GM18909 (cell line): ENCODE data around the gene DSCAML1.

ENCODE experiments used
- ATAC-seq: cut with Tn5 transposase; IDR thresholded peaks from one replicate; pipeline ENCODE4 v1.9.1; 2021; ENCODE audit warnings: mild to moderate bottlenecking; ENCODE audit not compliant: unreplicated experiment, poor library complexity

DSCAML1 gene

GRCh38 chr11:117426297-117426685 is 370.7 kb downstream of the DSCAML1 start:
- ATAC-seq = no peak

- no peak for ATAC-seq
Observed at GRCh38 chr11:117425679-117426296, 371.2 kb downstream of the DSCAML1 start.

- ATAC-seq = no peak
Observed at GRCh38 chr11:117424781-117425180, 372.2 kb downstream of the DSCAML1 start.

- ATAC-seq = no peak
Observed at GRCh38 chr11:117423046-117423575, 373.9 kb downstream of the DSCAML1 start.

- no peak for ATAC-seq
Observed at GRCh38 chr11:117421476-117421875, 375.5 kb downstream of the DSCAML1 start.

DNA sequence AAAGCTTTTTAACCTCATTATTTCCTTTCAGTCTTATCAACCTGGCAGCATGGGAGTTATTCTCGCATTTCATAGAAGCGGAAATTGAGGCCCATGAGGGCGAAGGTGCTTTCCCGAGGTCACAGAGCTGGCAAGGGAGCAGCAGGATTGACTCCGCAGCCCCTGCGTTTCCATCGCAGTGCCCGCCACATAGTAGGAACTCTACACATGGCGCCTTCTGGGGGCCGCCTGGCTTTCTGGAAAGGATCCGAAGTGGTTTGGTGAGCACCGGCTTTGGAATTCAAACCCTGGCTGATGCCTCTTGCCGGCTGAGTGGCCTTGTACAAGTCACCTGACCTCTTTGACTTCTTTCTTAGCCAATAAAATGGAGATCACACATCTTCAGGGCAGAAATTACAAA is 376.0 kb downstream of the DSCAML1 start:
- no peak for ATAC-seq

- no peak for ATAC-seq
Observed at GRCh38 chr11:117420598-117420997, 376.4 kb downstream of the DSCAML1 start.

DNA sequence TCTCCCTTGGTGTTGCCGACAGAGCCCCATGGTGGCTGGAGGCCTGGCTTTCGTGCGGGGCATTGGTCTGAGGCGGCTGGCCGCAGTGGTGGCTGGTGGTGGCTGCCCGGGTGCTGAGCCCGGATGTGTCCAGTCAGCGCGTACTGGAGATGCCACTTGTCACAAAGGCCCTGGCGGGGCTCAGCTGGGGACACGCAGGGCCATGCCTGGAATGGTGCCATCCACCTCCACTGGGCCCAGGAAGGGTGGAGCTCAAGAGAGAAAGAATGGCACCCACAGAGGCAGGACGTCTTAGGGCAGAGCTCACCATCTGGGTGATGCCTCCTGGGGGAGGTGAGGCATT is 376.9 kb downstream of the DSCAML1 start:
- no peak for ATAC-seq

DNA sequence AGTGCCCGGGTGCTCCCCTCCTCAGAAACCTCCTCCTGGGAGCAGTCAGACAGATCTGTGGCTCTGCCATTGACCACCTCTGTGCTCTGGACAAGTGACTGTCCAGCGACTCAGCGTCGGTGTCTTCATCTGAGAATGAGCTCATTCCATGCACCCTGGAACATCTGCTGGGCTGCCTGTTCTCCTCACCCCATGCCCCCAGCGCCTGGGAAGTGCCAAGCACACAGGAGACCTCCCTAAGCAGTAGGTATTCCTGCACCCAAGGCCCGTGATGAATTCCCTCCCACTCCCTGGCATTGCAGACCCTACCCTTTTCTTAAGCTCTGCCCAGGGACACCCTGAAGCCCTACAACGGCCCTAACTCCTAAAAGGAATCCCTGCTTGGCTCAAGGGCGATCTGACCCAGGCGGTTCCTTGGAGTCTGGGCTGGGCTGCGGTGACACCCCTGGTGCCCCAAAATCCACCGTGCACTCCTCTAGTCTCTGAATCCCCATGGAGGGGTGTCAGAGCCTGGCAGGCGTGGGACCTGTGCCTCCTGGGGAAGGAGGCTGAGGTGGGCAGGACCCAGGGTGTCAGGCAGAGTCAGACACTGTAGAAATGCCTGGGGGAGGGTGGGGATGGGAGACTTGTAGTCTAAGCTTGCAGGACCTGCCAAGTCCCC is 377.4 kb downstream of the DSCAML1 start:
- ATAC-seq = no peak

GRCh38 chr11:117418737-117419481 is 378.1 kb downstream of the DSCAML1 start:
- ATAC-seq = no peak

- ATAC-seq = no peak
Observed at GRCh38 chr11:117417856-117418255, 379.2 kb downstream of the DSCAML1 start.

DNA sequence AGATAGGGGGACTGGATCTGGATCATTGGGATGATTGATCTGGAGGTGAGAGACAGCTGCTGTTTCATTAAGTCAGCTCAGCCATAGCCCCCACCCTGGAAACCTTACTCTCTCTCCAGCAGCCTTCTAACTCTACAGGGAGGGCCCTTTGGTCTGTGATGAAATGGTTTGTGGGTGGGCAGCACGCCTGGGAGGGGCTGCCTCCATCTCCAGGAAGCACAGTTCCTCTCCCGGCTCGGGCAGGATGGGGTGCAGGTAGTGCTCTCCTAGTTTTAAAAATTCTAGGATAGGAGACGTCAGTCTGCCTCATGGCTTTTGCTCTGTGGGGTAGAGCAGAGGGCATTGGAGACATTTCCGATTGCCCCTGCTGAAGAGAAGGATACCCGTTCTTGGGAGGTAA is 379.7 kb downstream of the DSCAML1 start:
- ATAC-seq = no peak

DNA sequence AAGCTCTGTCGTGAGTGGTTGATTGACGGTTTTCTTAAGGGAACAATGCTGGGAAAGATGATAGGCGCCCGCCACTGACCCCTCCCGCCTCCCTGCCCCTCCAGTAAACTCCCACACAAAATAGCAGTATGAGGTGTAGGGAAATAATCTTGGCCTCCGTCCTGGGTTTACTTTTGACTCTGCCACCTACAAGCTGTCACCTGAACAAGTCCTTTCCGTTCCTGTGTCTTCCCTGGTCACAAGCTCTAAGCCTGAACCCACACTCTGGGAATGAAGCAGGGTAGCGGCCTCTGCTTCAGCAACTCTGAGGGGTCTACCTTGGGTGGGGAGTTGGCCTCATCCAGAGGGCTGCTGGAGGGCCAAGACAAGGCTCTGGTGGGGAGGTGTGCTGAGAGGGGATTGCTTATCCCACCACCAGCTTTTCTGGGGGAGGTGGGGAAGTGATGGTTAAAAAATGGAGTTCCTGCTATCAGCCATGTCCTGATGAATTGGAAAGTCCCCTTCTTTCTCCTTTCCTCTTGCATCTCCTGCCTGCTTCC is 381.6 kb downstream of the DSCAML1 start:
- ATAC-seq = no peak

DNA sequence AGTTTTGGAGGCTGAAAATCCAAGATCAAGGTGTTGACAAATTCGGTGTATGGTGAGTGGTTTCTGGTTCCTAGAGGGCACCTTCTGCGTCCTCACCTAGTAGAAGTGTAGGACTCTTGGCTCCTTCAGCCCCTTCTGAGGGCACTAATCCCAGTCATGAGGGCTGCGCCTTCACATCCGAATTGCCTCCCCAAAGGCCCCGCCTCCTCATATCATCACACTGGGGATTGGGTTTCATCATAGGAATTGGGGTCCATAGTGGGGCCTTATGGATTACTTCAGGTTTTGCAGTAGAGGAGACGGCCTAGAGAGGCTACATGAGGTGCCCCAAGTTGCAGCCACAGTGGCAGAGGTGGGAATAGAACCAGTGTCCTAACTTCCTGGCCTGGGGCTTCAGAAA is 382.3 kb downstream of the DSCAML1 start:
- ATAC-seq = no peak

- ATAC-seq = no peak
Observed at GRCh38 chr11:117413616-117414015, 383.4 kb downstream of the DSCAML1 start.

DNA sequence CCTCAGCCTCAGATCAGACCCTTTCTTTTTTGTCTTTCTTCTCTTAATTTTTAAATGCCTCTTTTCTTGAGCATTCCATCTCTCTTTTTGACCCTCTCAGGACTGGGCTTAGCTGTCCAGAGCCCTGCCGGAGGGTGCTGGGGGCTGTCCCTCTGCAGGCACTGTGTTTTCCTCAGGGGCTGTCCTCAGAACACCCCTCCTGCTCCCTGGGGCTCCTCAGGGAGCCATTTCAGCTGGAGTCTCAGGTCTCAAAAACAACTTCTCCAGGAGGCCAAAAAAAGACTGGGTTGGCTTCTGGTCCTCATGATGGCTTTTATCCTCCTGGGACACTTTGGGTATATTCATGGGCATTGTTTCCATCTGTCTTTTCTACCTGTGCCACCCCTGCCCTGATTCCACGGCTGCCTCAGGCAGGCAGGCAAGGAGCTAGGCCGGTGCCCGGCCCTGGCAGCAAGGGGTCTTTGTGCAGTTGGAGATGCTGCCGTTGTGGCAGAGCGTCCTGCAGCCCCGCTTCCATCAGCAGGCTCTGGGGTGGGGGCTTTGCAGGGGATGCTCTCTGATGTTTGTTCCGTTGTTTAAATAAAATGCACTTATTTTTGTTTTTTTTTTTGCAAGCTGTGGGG is 384.3 kb downstream of the DSCAML1 start:
- ATAC-seq = no peak

GRCh38 chr11:117412176-117412575 is 384.8 kb downstream of the DSCAML1 start:
- ATAC-seq = no peak

DNA sequence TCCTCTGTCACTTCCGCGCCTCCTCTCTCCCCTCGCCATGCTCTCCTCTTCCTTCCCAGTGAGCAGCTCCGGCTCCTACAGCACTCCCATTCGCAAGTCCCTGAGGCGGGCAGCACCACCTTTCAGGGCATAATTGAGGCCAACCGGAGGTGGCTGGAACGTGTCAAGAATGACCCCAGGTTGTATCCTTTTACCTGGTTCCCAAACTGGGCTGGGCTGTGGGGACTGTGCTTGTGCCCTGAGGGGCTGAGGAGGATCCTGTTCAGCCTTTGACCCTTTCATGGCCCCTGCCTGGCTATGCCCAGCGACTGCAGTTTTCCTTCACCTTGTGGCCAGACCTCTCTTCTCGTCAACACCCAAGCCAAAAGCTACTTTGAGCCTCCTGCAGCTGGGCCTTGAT is 385.3 kb downstream of the DSCAML1 start:
- no peak for ATAC-seq

DNA sequence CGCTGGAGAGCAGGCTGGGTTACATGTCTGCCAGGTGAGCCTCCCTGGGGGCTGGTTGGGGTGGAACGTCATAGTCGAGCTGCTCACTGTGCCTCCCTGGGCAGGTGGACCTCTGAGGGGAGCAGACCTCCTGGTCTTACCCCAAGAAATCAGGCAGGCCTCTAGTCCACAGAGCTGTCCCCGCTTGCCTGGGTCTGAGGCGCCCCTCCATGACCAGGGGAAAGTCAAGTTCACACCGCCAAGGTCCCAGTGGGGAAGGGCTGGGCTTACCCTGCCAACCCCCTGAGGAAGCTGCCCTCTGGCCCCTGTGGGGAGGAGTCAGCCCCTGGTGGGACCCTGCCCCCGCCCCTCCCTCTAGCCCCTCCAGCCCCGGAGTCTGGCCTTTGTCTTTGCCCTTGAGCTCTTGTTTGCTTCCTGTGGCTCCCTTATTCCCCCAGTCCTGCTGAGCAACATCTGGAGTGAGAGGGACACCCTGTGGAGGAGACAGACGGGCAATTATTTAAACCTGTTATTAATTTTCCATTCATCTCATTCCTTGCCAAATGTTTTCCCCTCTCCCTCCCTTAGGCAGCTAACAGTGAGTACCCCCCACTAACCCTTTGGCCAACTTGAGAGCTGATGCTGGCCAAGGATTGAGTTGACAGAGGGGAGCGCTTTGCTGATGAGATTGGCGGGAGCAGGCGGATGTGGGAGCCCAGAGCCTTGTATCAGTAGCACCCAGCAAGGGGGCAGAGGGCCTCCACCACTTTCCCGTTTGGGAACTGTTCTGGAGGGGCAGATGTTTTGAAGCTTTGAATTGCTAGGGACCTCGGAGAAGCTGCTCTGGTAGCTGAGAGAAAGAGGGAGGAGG is 385.9 kb downstream of the DSCAML1 start:
- ATAC-seq = no peak

DNA sequence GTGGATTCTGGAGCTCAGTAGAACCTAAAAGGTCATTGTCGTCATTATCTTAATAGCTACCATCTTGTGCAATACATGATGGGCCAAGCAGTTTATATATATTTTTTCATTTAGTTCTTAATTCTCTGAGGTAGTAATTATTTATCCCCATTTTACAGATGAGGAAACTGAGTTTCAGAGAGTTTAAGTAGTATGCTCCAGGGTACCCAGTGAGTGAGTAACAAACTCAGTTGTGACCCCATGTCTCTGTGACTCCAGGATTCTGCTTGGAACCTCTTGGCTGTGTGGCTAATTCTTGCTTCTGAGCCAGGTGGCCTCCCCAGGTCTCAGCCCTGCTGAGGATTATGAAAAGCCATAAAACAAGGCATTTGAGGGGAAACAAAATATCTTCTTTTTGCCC is 386.8 kb downstream of the DSCAML1 start:
- no peak for ATAC-seq
